Fibroblast of villous mesenchyme (primary cell): ENCODE measurements around the gene RHOBTB3. TPM values are rescaled to one million over a fixed set of nuclear protein-coding genes. Genes with fewer than 3 reads are reported as not detected.

Source experiments
- DNase-seq: peaks from one replicate; pipeline ENCODE4 v3.0.0-alpha.2; 2010; ENCODE audit warnings: low read depth
- H3K4me3 ChIP-seq: 2 replicates; pipeline ENCODE4 v1.5.1; 2011; ENCODE audit warnings: low read depth, mild to moderate bottlenecking, low read length
- CTCF ChIP-seq: IDR thresholded peaks from 2 replicates; pipeline ENCODE4 v1.5.1; 2012; ENCODE audit warnings: low read depth, mild to moderate bottlenecking, low read length; ENCODE audit not compliant: insufficient read depth
- total RNA-seq: library from RNA; depleted of rRNA; stranded (reverse); fragments of >200 nt; gene quantifications from 2 replicates; pipeline ENCODE4 v1.2.3, GENCODE V29; 2012

RHOBTB3 gene
- total RNA-seq, 1 donor: 720 TPM

- TF ChIP-seq CTCF: no peak
- DNase-seq: peak; percentile 68
- no peak overlapping the region for H3K4me3 ChIP-seq
Measured at GRCh38 chr5:95786821-95787418, 55.8 kb downstream of the RHOBTB3 start.

GRCh38 chr5:95788493-95788892 is 57.4 kb downstream of the RHOBTB3 start:
- no peak for TF ChIP-seq CTCF
- no peak overlapping the region for H3K4me3 ChIP-seq
- no peak for DNase-seq

- H3K4me3 ChIP-seq: no peak overlapping the region
- DNase-seq: no peak
- TF ChIP-seq CTCF: no peak
Measured at GRCh38 chr5:95791751-95792150, 60.6 kb downstream of the RHOBTB3 start.

- no peak overlapping the region for H3K4me3 ChIP-seq
- TF ChIP-seq CTCF: no peak
- DNase-seq: peak; percentile 86
Measured at GRCh38 chr5:95794070-95794516, 63.0 kb downstream of the RHOBTB3 start.

- H3K4me3 ChIP-seq: no peak overlapping the region
- no peak for DNase-seq
- no peak for TF ChIP-seq CTCF
Measured at GRCh38 chr5:95797301-95797700, 66.2 kb downstream of the RHOBTB3 start.

- no peak overlapping the region for H3K4me3 ChIP-seq
- no peak for TF ChIP-seq CTCF
- DNase-seq: no peak
Measured at GRCh38 chr5:95798048-95798447, 66.9 kb downstream of the RHOBTB3 start.

- TF ChIP-seq CTCF: no peak
- no peak for DNase-seq
- no peak overlapping the region for H3K4me3 ChIP-seq
Measured at GRCh38 chr5:95798545-95798944, 67.4 kb downstream of the RHOBTB3 start.
